Immature natural killer cell (primary cell): Measurements from ENCODE around the gene DLX5. TPM values are rescaled to one million over a fixed set of nuclear protein-coding genes. Genes with fewer than 3 reads are reported as not detected.

Experiments
- DNase-seq, 3 donors: peaks; one replicate each; pipeline ENCODE4 v3.0.0; 2022; ENCODE audit warnings: mixed read lengths in 1 of 3
- H3K27ac Mint-ChIP-seq, 6 donors: one replicate each; pipeline ENCODE4 v1.8.0; 2020; ENCODE audit warnings: mixed read lengths in 6 of 6, mild to moderate bottlenecking in 5 of 6, inconsistent platforms in 4 of 6, moderate library complexity in 3 of 6
- H3K27me3 Mint-ChIP-seq, 3 donors: one replicate each; pipeline ENCODE4 v1.8.0; 2020 to 2021; ENCODE audit warnings: low read depth in 3 of 3, mild to moderate bottlenecking in 3 of 3, mixed read lengths in 3 of 3, moderate library complexity in 3 of 3, inconsistent platforms in 1 of 3
- H3K36me3 Mint-ChIP-seq, 3 donors: one replicate each; pipeline ENCODE4 v1.8.0; 2020; ENCODE audit warnings: mixed read lengths in 3 of 3, inconsistent platforms in 2 of 3, mild to moderate bottlenecking in 2 of 3
- H3K4me1 Mint-ChIP-seq, 2 donors: one replicate each; pipeline ENCODE4 v1.8.0; 2020; ENCODE audit warnings: inconsistent platforms in 2 of 2, mild to moderate bottlenecking in 2 of 2, mixed read lengths in 2 of 2, moderate library complexity in 1 of 2
- H3K4me3 Mint-ChIP-seq, 5 donors: one replicate each; pipeline ENCODE4 v1.8.0; 2020; ENCODE audit warnings: mild to moderate bottlenecking in 5 of 5, mixed read lengths in 5 of 5, inconsistent platforms in 3 of 5, moderate library complexity in 3 of 5
- H3K9me3 Mint-ChIP-seq, 6 donors: one replicate each; pipeline ENCODE4 v1.8.0; 2020; ENCODE audit warnings: mild to moderate bottlenecking in 6 of 6, mixed read lengths in 6 of 6, inconsistent platforms in 4 of 6, moderate library complexity in 3 of 6
- polyA plus RNA-seq, 3 donors: library from polyadenylated mRNA; unstranded; fragments of 300-500 nt; fragmentation: Illumina TruSeq; gene quantifications; one replicate each; pipeline ENCODE4 v1.2.3, GENCODE V29; 2021

DLX5 gene
- polyA plus RNA-seq, 3 donors from 2014 or later: not detected

- H3K4me1 Mint-ChIP-seq: peaks cover under 1 to 3% of the 10 kb centered on the region in 2 donors
- DNase-seq: no peak
- H3K27me3 Mint-ChIP-seq: peaks cover 42 to 63% (median 43%) of the 10 kb centered on the region in 3 donors
- H3K9me3 Mint-ChIP-seq: peaks cover 2 to 34% (median 7%) of the 10 kb centered on the region in 6 donors
- no peak overlapping the region for H3K4me3 Mint-ChIP-seq
- H3K36me3 Mint-ChIP-seq: peaks cover 0 to 4% (median under 1%) of the 10 kb centered on the region in 3 donors
- no peak overlapping the region for H3K27ac Mint-ChIP-seq
Observed at GRCh38 chr7:97015279-97015678, 9.4 kb downstream of the DLX5 start.

DNA sequence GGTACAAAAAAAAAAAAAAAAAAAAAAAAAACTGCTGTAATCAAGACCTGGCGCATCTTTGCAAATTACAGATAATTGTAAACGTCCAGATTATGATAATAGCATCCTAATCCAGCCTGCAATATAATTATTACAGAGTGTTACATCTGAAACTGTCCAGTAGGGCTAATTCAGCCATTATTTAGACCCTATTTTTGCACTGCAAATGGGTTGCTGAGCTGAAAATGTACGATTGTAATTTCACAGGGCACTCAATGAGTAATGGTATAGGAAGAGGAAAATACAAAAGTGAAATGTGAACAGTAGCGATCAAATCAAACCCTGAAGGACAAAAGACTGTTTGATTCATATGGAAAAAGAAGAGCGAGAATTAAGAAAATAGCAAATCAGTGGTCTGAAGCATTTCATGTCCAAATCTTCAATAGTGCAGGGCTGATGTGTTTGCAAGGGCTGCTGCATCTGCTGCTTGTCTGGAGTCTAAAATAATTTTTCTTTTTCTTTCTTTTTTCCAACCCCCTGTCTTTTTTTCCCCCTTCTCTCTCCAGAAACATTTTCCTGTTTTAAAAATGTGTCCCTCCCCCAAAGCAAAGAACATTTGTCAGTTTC is 10.4 kb downstream of the DLX5 start:
- H3K27ac Mint-ChIP-seq: no peak overlapping the region
- H3K4me3 Mint-ChIP-seq: no peak overlapping the region
- peaks cover 0 to 3% of the 10 kb centered on the region in 2 donors for H3K4me1 Mint-ChIP-seq
- H3K9me3 Mint-ChIP-seq: peaks cover 2 to 41% (median 7%) of the 10 kb centered on the region in 6 donors
- H3K36me3 Mint-ChIP-seq: peaks cover 0 to 4% (median 3%) of the 10 kb centered on the region in 3 donors
- peaks cover 37 to 63% (median 42%) of the 10 kb centered on the region in 3 donors for H3K27me3 Mint-ChIP-seq
- no peak for DNase-seq

DNA sequence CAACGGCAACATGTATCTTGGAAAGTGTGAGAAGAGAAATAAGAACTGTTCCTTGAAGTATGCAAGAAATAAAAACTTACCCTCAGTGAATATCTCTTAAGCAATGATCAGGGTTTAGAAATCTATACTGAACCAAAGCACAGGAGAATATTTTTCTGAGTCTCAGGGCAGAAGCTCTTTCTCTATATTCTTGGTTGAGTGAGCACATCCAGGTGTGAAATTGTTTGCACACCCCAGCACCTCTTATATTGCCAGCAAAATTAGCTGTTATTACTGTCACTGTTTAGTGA is 10.8 kb downstream of the DLX5 start:
- Mint-ChIP-seq H3K4me1 (peaks cover 0 to 3% of the 10 kb centered on the region in 2 donors), H3K27me3 (peaks cover 33 to 59% (median 40%) of the 10 kb centered on the region in 3 donors), H3K36me3 (peaks cover 0 to 4% (median 3%) of the 10 kb centered on the region in 3 donors), H3K27ac (no peak overlapping the region), H3K4me3 (no peak overlapping the region), H3K9me3 (peaks cover 2 to 41% (median 7%) of the 10 kb centered on the region in 6 donors)
- DNase-seq: no peak

GRCh38 chr7:97013134-97013844 is 11.3 kb downstream of the DLX5 start:
- peaks cover 2 to 41% (median 7%) of the 10 kb centered on the region in 6 donors for H3K9me3 Mint-ChIP-seq
- H3K36me3 Mint-ChIP-seq: peaks cover 0 to 4% (median 3%) of the 10 kb centered on the region in 3 donors
- H3K4me1 Mint-ChIP-seq: peaks cover 0 to 3% of the 10 kb centered on the region in 2 donors
- DNase-seq: no peak
- peaks cover 34 to 58% (median 40%) of the 10 kb centered on the region in 3 donors for H3K27me3 Mint-ChIP-seq
- H3K27ac Mint-ChIP-seq: no peak overlapping the region
- H3K4me3 Mint-ChIP-seq: no peak overlapping the region

- Mint-ChIP-seq H3K27ac (no peak overlapping the region), H3K36me3 (peaks cover 0 to 4% (median 3%) of the 10 kb centered on the region in 3 donors), H3K9me3 (peaks cover under 1 to 41% (median 7%) of the 10 kb centered on the region in 6 donors), H3K4me1 (peaks cover 0 to 3% of the 10 kb centered on the region in 2 donors), H3K27me3 (peaks cover 36 to 66% (median 36%) of the 10 kb centered on the region in 3 donors), H3K4me3 (no peak overlapping the region)
- DNase-seq: no peak
Observed at GRCh38 chr7:97012365-97013133, 12.1 kb downstream of the DLX5 start.

DNA sequence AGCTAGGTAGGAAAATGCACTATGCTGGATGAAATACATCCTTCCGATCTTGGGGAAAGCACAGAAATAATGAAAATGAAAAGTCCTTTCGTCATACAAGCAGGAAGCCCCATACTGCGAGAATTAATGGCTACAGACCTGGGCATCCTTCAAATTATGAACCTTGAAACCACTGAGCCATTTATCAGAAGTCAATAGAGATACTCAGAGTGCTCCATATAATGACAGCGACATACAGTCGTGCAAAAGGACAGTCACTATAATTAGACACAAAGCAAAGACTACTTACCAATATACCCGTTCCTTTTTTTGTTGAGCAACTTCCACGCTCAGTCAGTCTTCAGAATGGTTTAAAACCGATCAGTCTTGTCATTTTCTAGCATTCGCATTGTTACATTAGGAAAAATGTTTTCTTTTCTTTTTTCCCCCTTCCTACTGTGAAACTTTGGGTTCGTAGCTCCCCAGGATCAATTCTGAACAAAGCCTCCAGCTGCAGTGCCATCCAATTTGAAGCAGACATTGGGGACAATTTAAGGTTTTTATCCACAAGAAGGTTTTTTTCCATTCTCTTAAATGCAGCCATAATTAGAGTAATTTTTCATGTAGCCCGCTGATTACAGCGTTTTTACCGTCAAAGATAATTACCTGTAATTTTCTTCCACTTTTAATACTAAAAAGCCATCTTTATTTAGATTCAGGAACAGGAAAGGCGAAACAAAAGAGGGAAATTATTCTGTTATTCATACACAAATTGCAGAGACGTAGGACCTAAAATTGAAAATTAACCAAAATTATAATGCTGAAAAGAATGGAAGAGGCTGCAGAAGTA is 12.9 kb downstream of the DLX5 start:
- DNase-seq: no peak
- peaks cover 0 to 41% (median 8%) of the 10 kb centered on the region in 6 donors for H3K9me3 Mint-ChIP-seq
- peaks cover 0 to 4% (median 3%) of the 10 kb centered on the region in 3 donors for H3K36me3 Mint-ChIP-seq
- H3K27me3 Mint-ChIP-seq: peaks cover 33 to 66% (median 38%) of the 10 kb centered on the region in 3 donors
- H3K4me1 Mint-ChIP-seq: peaks cover 7 to 9% of the 10 kb centered on the region in 2 donors
- H3K4me3 Mint-ChIP-seq: no peak overlapping the region
- no peak overlapping the region for H3K27ac Mint-ChIP-seq

DNA sequence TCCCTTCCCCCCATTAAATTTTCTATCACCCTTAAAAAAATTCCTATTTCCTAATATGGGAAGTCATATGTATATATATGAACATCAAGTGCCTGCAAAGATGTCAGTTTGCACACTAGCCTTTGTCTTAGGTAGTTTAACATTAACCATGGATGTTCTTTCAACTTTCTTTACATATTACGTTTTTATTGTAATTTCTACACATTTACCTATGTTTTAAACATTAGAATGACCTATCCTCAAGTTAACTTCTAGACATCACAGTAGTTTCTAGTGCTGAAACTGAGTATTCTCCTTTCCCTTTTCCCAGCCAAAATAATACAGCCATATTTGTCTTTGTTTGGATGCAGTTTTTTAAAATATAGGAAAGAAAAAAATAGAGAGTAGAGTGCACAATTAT is 13.5 kb downstream of the DLX5 start:
- Mint-ChIP-seq H3K36me3 (peaks cover 0 to 4% (median 3%) of the 10 kb centered on the region in 3 donors), H3K27me3 (peaks cover 33 to 63% (median 34%) of the 10 kb centered on the region in 3 donors), H3K4me3 (no peak overlapping the region), H3K4me1 (peaks cover 10 to 11% of the 10 kb centered on the region in 2 donors), H3K27ac (no peak overlapping the region), H3K9me3 (peaks cover 0 to 40% (median 8%) of the 10 kb centered on the region in 6 donors)
- DNase-seq: no peak

DNA sequence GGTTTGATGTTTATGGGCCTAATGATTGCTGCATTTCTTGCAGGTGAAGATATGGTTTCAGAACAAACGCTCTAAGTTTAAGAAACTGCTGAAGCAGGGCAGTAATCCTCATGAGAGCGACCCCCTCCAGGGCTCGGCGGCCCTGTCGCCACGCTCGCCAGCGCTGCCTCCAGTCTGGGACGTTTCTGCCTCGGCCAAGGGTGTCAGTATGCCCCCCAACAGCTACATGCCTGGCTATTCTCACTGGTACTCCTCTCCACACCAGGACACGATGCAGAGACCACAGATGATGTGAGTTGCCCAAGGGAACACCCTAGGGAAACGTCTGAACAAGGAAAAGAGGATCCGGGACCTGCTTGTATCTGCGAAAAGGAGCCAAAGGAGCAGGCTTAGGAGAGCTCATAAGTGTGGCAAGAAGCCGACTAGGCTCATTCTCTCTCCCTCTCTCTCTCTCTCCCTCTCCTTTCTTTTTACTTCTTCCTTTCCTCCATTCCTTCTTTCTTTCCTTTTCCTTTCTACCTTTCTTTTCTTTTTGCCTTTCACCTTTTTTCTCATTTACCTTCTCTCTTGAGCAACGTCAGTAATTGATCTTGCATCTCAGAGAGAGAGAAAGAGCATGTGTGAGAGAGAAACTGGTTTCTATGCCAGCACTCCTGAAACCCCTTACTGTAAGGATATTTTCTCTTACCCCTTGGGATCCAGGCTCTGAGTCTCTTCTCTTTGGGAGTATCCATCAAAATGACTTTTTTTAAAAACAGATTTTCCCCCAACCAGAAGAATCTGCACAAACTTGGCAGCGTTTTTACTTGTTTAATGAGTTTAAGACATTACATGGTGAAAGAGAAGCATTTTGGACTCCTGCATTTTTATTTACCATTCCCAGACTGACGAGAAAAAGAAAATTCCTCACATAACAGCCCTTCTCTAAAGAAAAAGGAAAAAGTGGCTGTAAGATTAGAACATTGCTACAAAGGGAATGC is 14.6 kb downstream of the DLX5 start:
- no peak overlapping the region for H3K27ac Mint-ChIP-seq
- H3K9me3 Mint-ChIP-seq: peaks cover 0 to 37% (median 7%) of the 10 kb centered on the region in 6 donors
- no peak for DNase-seq
- peaks cover 0 to 4% (median 3%) of the 10 kb centered on the region in 3 donors for H3K36me3 Mint-ChIP-seq
- H3K27me3 Mint-ChIP-seq: peaks cover 31 to 56% (median 37%) of the 10 kb centered on the region in 3 donors
- H3K4me1 Mint-ChIP-seq: peaks cover 12 to 14% of the 10 kb centered on the region in 2 donors
- H3K4me3 Mint-ChIP-seq: no peak overlapping the region

DNA sequence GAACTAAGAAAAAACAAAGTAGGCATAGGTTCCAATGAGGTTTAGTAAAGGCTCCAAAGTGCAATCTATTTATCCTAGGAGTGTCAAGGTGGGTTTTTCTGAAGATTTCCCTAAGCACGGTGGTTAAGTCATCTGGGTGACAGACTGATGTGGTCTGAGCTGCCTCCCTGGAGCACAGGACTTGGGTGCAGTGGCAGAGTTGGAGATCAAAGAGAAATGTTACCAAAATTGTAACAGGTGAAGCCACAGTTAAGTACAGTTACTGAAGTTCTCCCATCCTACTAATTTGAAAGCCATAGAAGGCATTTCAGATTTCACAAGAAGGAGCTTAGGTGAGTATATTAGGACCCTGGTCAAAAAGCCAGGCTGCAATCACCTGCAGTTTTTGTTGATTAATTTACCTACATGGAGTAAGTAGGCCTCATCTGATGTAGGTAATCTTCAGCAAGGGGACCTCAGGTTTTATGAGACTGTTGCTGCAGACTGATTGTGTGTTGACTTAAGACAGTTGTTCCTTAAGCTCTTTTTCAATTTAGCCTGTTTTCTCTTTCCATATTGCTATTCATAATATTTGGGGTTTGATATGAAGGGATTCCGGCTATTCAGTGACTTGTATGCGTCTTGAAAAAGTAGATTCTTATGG is 16.2 kb downstream of the DLX5 start:
- peaks cover 22 to 24% of the 10 kb centered on the region in 2 donors for H3K4me1 Mint-ChIP-seq
- no peak overlapping the region for H3K4me3 Mint-ChIP-seq
- DNase-seq: no peak
- peaks cover 0 to 25% (median 5%) of the 10 kb centered on the region in 6 donors for H3K9me3 Mint-ChIP-seq
- H3K36me3 Mint-ChIP-seq: peaks cover 0 to 4% (median 3%) of the 10 kb centered on the region in 3 donors
- peaks cover 29 to 61% (median 45%) of the 10 kb centered on the region in 3 donors for H3K27me3 Mint-ChIP-seq
- no peak overlapping the region for H3K27ac Mint-ChIP-seq

DNA sequence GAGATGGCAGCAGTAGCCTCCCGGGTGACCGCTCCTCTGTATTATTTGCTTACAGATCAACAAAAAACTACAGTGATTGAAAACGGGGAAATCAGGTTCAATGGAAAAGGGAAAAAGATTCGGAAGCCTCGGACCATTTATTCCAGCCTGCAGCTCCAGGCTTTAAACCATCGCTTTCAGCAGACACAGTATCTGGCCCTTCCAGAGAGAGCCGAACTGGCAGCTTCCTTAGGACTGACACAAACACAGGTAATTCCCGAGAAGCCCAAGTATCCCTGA is 17.1 kb downstream of the DLX5 start:
- no peak for DNase-seq
- Mint-ChIP-seq H3K36me3 (peaks cover 0 to 4% (median 3%) of the 10 kb centered on the region in 3 donors), H3K9me3 (peaks cover 0 to 29% (median 4%) of the 10 kb centered on the region in 6 donors), H3K4me1 (peaks cover 24 to 30% of the 10 kb centered on the region in 2 donors), H3K4me3 (peak overlapping the region in 2 of 5 donors; percentile 7 to 27), H3K27ac (no peak overlapping the region), H3K27me3 (peaks cover 29 to 65% (median 47%) of the 10 kb centered on the region in 3 donors)

DNA sequence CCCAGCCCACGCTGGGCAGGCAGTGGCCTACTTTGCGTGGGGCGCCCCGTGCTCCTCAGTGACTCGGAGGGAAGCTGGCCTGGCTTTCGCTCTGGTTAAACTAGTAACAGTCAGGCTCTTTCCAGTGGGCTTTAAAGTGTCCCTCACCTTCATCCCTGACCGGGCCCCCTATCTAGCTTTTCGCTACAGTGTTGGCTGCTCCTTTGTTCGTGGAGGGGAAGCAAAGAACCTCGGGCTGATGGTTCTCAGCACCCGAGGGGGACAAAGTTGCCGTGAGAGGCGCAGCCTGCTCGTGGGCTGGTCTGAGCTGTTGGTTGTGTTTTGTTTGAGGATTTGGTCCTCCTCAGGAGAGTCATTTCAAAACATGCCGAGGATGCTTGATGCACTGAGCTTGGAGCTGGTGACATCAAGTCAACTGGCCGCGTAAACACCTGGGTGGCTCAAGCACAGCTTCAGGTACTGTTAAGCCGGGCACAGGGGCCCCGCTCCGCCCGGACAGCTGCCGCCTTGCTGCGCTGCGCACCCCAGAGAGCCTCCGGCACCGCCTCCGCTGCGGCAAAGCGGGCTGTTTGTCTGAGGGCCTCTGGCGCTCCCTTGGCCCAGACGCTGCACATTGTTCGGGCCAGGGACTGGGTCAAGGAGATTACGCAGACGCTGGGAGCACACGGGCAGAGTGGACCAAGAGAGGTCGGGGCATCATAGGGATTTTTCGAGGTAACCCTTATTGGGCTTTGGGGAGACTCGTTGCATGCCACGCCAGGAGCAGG is 17.6 kb downstream of the DLX5 start:
- Mint-ChIP-seq H3K27me3 (peaks cover 27 to 67% (median 47%) of the 10 kb centered on the region in 3 donors), H3K36me3 (peaks cover 0 to 4% (median 3%) of the 10 kb centered on the region in 3 donors), H3K27ac (no peak overlapping the region), H3K4me1 (peaks cover 24 to 30% of the 10 kb centered on the region in 2 donors), H3K9me3 (peaks cover 0 to 26% (median 4%) of the 10 kb centered on the region in 6 donors), H3K4me3 (peak overlapping the region; percentile 42 to 77 (median 75))
- no peak for DNase-seq
